OCI-LY7 (cell line): ENCODE measurements around the gene ZNF33A.

Source experiments
- CTCF ChIP-seq: fragments of 200-600 bp; sonication (generic); conservative IDR thresholded peaks from 2 replicates; pipeline ENCODE4 v1.5.1; 2014; ENCODE audit warnings: mild to moderate bottlenecking, antibody characterized with exemption, low read length, moderate library complexity, mixed read lengths
- EZH2phosphoT487 ChIP-seq: fragments of 200-600 bp; sonication (generic); IDR thresholded peaks from 2 replicates; pipeline ENCODE4 v1.6.1; 2018; ENCODE audit warnings: low read depth, borderline replicate concordance, mild to moderate bottlenecking, mixed run types, antibody characterized with exemption, low read length, moderate library complexity, mixed read lengths

- no peak for TF ChIP-seq CTCF
- no peak for TF ChIP-seq EZH2phosphoT487
Observed at GRCh38 chr10:38094158-38094926, 83.9 kb downstream of the ZNF33A start, which contains the start of gene ZNF37A.
